NCI-H69 (cell line): Measurements from ENCODE around the gene MB21D2.
"Not testable (repeated sequence)": the region's sequence is repeated elsewhere in the genome, so short reads cannot be mapped to it uniquely, and the experiment has no call there.

ENCODE experiments used
- DNase-seq: peaks from one replicate; lab custom pipeline; 2025; lab: John Stamatoyannopoulos, UW

The MB21D2 gene, protein sequence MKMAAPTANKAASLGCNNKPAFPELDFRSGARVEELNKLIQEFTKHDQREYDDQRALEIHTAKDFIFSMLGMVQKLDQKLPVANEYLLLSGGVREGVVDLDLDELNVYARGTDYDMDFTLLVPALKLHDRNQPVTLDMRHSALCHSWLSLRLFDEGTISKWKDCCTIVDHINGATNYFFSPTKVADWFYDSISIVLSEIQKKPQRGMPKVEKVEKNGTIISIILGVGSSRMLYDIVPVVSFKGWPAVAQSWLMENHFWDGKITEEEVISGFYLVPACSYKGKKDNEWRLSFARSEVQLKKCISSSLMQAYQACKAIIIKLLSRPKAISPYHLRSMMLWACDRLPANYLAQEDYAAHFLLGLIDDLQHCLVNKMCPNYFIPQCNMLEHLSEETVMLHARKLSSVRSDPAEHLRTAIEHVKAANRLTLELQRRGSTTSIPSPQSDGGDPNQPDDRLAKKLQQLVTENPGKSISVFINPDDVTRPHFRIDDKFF

GRCh38 chr3:192917404-192918274, at the start of gene MB21D2:
Gene MB21D2, minus strand, starts transcription at chr3:192917856. Its CDS starts 16 bp downstream, at chr3:192917840.
- DNase-seq = peak; percentile 71

- not testable (repeated sequence) for DNase-seq
These were observed 47.5 kb upstream of the MB21D2 start for GRCh38 chr3:192964959-192965719.

GRCh38 chr3:192959773-192960172, 42.1 kb upstream of the MB21D2 start:
- no peak for DNase-seq

DNA sequence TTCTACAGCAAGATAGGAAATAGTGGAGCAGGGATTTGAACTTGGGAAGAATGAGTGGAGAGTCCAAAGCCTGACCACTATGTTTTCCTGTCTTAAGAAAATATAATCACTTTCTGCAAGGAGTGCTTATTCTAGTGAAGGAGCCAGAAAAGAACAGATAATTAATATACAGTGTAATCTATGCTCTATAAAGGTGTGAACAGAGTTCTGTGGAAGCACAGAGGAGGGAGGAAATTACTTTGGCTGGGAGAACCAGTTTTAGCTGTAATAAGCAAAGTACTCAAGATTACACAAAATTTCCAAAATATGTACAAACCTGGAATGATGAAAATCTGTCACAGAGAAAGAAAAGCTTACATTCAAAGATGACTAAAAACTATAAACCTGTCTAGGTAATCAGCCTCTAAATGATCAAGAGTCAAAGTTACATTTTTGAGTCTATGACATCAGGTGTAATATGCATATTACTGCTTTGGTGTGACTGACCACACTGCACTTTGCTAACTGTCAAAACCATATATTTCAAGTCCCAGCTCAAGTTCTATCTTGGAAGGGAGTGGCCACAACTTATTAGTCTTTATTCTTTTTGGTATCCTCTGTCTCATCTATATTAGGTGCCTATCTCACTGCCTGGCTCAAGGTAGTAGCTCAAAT, 40.7 kb upstream of the MB21D2 start:
- no peak for DNase-seq

- DNase-seq = no peak
These were observed 39.9 kb upstream of the MB21D2 start for GRCh38 chr3:192957441-192958021.

- DNase-seq = no peak
These were observed 36.3 kb upstream of the MB21D2 start for GRCh38 chr3:192953926-192954325.

DNA sequence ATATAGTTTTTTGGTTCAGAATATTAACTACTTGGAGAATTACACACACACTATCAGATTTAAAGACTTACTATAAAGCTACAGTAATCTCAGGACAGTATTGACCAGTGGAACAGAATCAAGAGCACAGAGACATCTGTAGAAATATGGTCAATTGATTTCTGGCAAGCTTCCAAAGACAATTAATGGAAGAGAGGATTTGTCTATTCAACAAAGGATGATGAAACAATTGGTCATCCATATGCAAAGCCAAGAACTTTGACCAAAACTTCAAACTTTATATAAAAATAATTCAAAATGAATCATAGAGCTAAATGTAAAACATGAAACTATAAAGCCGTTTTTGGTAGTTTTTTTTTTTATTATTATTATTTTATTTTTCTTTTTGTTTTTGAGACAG, 29.8 kb upstream of the MB21D2 start:
- no peak for DNase-seq

- DNase-seq = no peak
These were observed 25.7 kb upstream of the MB21D2 start for GRCh38 chr3:192943393-192943792.

- DNase-seq = no peak
These were observed 25.0 kb upstream of the MB21D2 start for GRCh38 chr3:192942625-192943024.

GRCh38 chr3:192940129-192940528, 22.5 kb upstream of the MB21D2 start:
- DNase-seq = no peak

DNA sequence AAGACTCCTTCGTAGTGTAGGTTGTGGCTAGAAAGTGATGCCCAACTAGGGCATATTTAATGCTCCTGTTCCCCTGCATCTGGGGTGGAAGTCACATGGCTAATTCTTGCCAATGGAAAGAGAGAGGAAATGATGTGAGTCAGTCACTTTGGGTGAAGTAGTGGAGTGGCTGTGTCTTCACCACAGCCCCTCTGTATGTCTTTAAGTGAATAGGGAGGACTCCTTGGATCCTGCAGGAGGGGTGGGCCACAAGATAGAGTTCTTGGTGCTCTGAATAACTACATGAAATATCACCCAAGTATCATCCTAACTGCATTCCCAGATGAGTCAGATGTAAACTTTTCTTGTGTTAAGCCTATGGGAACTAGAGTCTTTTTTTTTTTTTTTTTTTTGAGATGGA, 17.8 kb upstream of the MB21D2 start:
- no peak for DNase-seq

DNA sequence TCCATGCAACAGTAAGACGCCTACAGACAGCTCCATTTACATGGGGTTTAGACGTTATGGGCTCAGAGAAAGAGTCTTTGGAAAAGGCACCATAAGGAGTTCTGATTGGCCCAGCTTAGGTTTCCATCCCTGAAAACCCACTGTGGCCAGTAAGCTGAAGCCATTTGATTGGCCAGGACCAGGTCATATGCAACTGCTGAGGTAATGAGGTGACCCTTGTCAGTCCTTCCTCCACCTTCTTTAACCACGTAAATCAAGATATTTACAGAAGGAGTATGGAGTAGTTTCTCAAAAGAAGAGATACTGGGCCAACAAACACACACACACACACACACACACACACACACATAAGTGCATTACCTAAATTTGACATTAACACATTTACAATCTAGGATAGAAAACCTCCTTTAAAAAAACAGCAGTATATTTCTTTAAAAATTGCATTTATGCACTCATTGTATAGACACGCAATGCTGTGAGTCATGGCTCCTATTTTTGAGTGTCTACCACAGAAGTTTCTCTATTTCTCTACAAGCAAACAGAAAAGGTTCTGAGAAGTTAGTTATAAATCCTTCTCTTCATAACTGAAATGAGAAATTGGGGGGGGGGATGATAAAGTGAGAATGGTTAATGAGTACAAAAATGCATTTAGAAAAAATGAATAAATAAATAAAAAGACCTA, 16.3 kb upstream of the MB21D2 start:
- no peak for DNase-seq

DNA sequence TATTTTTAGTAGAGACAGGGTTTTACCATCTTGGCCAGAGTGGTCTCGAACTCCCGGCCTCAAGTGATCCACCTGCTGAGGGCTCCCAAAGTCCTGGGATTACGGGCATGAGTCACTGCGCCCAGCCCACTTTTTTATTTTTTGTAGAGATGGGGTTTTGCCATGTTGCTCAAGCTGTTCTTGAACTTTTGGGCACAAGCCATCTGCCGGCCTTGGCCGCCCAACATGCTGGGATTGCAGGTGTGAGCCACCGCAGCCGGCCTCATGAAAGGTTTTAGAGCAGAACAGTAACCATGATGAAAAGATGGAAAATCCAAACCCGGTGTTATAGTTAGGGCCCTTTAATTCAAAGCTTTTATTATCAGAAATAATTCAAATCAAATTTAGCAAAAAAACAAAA, 15.6 kb upstream of the MB21D2 start:
- no peak for DNase-seq

DNA sequence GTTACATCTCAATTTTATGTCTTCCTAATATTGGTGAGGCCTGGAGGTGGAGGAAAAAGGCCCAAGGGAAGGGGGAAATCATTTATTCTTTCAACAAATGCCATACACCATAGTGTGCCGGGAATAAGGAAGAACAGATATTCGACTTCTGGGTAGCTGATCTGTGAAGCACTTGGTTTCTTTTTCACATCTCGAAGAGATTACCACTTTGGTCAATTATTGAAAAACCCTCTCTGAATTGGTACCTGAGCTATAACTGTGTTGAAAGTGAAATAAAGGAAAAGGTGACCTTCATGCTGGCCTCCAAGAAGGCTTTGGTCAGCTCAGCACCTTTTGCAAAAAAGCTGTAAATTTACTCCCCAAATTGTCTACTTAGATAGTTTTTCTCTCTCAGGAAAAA, 14.2 kb upstream of the MB21D2 start:
- no peak for DNase-seq

DNA sequence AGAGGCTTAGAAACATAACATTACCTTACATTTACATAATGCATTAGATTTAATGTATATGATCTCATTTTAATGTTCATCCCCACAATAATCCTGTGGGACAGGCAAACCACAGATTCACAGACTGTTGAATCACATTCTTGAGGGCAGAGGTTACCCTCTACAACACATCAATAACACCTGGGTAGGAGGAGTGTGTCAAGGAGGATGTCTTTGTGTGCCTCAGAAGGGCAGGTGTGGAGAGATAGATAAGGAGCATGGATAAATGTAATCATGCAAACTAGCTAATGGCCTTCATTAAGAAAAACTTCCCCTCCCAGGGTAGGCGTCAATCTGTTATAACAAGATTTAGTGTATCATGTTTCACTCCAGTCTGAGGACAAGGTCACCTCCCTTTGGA, 12.9 kb upstream of the MB21D2 start:
- no peak for DNase-seq

DNA sequence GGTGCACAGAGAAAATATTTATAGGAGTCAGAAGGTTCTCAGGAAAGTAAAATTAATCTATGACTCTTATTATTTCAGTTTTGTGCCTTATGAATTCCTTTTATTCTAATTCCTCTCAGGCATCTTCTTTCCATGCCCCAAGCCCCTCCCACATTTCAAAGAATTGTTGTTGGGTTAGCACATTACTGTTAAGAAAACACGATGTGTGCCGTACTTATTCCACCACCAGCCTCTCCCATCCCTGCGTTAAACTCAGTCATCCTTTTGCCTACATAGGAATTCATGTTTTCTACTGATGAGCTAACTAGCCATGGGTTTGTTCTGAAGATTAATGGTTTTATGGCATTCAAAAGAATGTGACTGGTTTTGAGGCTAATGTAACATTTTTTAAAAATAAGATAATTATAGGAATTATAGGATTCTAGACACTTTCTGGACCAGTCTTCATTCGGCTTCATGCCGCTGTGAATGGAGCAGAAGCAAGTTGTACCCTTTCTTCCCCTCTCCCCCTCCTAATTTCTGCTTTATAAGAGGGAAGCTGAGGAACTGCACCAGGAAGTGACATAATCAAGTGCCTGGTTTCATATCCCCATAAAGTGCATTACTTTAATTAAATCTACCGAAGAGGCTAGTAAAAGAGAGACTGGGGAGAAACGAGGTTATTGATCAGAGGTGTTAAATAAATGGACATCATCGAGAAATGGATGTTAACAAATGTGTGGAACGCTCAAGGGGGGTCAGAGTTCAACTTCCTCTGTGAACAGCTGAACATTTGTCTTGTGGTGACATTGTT, 12.3 kb upstream of the MB21D2 start:
- no peak for DNase-seq

GRCh38 chr3:192929146-192929545, 11.5 kb upstream of the MB21D2 start:
- no peak for DNase-seq

DNA sequence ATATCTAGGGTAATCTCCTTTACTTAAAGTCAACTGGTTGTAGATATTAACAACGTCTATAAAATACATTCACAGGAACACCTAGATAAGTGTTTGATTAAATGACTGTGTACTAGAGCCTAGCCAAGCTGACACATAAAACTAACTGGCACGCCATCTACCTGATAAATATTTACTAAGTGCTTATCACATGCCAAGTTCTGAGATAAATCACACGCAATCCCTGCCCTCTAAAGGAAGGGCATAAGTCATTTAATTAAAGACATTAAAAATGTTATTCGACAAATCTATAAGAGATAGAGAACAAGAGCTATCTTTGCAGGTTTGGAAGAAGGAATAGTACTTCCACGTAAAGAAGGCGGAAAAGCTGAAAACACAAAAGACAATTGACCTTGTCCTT, 11.1 kb upstream of the MB21D2 start:
- no peak for DNase-seq

DNA sequence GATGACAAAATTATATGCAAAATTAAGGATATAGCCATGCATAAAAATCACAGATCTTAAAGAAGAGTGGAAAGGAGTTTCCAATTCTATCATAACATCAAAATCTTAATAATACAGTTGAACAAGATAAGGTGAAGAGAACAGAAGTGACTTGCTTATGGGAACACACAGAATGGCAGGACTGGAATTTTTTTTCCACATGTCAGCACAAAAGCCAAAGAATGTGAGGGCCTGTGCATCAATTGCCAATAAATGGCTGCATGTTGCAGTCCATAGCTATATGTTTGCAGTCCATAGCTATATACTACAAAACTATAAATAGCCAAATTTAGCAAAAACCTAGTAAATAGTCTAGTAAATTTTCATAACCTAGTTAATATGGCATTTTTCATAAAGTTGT, 10.4 kb upstream of the MB21D2 start:
- DNase-seq = no peak

DNA sequence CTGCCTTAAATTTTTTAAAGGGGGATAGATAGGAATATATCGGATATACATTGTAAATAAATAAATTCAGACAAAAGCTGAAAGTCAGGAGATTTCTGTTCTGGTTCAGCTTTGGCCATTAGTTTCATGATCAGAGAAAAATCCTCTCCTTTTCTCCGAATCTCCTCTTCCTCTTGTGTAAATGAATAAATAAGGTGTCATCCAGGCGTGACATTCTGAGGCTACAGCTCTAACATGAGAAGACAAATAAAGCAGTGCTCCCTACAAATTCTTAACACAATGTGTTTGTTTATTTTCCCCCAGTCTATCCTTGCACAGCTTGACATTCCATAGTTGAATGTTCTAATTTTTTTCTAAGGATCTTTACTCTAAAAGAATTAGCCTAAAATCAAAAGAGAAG, 9.4 kb upstream of the MB21D2 start:
- DNase-seq = no peak
